Left lobe of liver (tissue), 2 donors: ENCODE data around the gene C10orf105. TPM values are rescaled to one million over a fixed set of nuclear protein-coding genes. Genes with fewer than 3 reads are reported as not detected.

Source experiments
- ATAC-seq: fragments of 200-7000 bp; cut with Tn5 transposase; one replicate; pipeline ENCODE4 v1.9.1; 2020; ENCODE audit warnings: mild to moderate bottlenecking, moderate library complexity
- DNase-seq: peaks from one replicate; pipeline ENCODE4 v3.0.0-alpha.2; 2020; ENCODE audit warnings: low spot score
- total RNA-seq: library from RNA; stranded (reverse); gene quantifications from one replicate; pipeline ENCODE4 v1.2.1, GENCODE V29; 2021
- donor health status: DM: no; HTN: no; CAD: no; lungs with moderate emphysema.
- donor health status: DM: no; HTN: yes; CAD: no.

Gene C10orf105
- total RNA-seq, 1 donor from 2014 or later, result not detected

GRCh38 chr10:71752391-71753090 lies 33.0 kb upstream of the C10orf105 start:
- ATAC-seq (no peak), DNase-seq (no peak)

- ATAC-seq, result no peak
- no peak for DNase-seq
These were observed 32.1 kb upstream of the C10orf105 start for GRCh38 chr10:71751515-71752224.

DNA sequence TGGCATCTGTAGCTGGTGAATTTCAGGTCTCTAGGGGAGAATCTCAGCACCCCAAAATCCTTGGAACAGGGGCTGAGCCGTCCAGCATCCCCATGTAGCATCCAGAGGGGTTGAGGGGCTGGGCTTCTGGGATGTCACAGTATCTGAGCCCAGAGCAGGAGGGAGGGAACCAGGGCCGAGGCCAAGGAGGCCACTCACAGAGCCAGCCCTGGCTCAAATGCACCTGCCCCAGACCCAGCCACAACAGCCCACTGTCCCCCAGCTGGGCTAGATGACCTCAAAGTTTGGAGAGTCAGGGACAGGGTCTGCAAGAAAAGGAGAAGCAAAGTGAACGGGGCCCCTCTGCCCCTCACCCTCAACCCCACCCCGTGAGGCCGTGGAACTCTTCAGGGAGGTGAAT lies 31.4 kb upstream of the C10orf105 start:
- ATAC-seq, result no peak
- no peak for DNase-seq

DNA sequence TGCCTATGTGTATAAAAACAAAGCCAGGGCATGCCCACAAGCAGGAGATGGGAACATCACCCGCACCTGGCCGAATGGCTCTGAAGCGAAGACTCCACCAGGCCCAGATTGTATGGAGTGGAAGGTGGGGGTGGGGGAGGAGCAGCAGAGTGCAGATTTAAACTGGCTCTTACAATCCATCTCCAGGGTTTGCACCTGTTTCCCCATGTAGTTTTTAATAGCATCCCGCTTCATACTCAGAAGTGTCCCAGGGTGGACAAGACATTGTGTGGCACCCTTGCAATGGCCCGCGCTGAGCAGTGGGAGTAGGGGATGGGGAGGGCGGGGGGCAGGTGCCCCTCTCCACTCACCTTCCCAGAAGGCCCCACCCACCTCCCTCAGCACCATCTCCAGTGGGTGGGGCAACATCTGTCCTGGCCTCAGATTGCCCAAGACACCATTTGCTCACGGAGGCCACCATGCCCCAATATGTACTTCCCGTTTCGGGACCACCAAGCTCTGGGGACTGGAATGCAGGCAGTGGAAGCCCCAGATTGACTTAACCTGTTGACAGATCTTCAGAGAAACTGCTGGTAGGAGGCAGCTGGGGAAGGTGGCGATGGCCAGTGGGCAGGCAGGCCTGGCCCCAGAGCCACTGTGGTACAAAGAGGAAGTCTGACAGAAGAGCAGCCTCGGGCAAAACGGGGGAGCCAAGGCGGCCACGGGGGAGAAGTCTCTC lies 30.7 kb upstream of the C10orf105 start:
- no peak for ATAC-seq
- DNase-seq, result no peak

- DNase-seq (no peak), ATAC-seq (no peak)
These were observed 29.8 kb upstream of the C10orf105 start for GRCh38 chr10:71749396-71749795.

DNA sequence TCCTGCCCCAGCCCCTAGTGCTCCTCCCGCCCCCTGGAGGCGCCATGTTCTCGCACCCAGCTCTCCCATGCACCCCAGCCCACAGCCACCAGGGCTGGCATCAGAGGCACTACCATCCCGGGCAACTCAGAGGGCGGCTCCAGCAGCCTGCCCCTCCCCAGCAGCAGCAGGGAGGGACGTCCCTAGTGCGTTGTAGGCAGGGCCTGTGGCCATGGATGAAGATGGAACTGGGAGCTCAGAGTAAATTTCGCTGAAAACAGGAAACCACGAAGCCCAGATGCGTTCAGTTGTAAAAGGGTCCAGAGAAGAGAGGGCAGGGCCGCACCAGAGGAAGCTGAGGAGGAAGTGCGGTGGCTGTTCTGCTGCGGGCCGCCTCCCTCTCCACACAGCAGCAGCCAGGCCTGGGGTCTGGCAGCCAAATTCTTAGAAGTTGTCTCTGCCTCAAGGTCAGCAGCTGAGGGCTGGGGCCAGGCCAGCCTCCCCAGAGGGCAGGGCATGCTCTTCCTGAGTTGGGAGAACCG lies 29.2 kb upstream of the C10orf105 start:
- peak; percentile 60 for ATAC-seq
- no peak for DNase-seq

DNA sequence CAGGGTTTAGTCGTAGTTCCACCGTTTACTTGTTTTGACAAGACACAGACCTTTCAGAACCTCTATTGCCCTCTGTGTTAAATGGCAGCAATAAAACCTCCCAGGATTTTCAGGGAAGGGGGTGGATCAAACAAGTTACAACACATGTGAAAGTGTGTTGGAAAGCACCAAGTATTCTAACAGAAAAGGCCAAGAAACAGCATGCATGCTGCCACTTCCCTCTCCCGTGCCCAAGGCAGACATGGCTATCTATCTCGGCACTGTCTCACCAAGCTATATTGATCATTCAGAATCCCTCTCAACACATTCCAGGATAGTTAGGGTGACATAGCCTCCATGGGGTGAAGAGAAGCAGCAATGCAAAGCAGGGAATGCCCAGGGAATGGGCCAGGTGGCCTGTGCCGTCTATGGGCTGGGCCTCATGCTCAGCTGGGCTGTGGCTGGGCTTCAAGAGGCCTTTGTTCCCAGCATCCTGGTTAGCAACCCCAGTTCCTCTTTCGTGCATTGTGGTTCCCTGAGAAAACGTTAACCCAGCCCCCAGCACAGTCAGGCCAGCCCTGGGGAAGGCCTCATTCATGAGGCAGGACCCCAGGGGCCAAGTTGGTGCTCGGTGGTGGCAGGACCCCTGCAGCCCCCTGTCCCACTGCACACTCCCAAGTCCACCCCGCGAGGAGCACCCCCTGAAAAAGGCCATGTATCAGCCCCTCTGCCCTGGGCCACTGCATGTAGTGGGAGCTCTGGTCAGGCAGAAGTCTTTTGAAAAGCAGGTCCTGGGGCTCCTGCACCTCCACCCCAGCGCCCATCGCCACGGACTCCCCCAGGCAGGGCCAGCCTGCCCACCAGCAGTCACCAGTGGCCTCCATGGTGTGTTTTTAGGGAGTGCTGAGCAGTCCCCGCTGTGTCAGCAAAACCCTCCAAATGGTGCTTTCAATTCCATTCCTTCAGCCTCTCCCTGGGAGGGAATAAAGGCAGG lies 28.3 kb upstream of the C10orf105 start:
- DNase-seq (no peak), ATAC-seq (peak; percentile 21)

DNA sequence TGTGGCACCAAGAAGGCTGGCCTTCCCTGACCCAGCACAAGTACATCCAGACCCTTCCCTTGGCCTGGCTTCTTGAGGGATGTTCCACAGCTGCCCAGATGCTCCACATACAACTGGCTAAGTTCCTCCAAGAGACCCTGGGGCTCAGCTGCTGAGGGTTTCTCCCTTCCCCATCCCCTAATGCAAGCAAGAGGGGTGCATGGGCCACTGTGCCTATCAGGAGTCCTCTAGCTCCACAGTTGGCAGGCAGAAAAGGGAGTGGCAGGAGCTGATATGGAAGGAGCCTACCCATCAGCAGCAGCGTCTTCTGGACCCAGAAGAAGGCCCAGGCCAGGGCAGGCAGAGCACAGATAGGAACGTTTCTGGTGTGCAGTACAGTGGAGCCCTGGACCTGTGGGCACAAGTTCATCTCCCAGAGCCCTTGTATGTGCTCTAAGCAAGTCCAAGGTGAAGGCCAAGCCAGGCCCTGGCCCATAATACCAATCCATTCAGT lies 27.5 kb upstream of the C10orf105 start:
- ATAC-seq (no peak), DNase-seq (no peak)

DNA sequence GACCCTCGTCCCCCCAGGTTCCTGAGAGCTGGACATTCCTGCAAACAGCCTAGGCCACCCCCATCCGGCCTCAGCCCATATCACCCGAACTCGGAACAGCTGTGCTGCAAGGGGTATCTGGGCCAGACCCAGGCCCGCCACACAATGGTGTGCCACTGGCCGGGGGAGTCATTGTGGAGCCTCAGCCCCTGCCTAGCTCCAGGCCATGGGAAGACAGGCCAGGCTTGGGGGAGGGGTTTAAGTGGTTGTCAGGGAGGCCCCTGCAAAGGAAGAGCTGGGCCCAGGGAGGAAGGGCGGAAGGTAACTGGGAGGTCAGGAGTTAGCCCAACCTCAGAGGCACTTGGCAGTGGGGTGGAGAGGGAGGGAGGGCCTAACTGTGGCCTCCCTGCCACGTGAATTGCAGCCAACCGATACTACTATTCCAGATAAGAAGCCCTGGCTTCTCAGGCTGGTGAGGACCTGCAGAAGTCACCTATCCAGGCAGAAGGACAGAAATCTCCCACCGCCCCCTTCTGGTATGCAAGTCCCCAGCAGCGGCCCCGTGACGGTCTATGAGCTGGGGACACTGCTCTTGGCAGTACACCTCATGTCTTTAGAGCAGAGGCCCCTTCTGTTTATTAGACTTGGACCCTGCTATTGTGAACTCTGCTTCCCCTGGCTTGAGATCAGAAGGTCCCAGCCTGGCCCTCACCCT lies 26.9 kb upstream of the C10orf105 start:
- no peak for DNase-seq
- peak; percentile 61 for ATAC-seq

DNA sequence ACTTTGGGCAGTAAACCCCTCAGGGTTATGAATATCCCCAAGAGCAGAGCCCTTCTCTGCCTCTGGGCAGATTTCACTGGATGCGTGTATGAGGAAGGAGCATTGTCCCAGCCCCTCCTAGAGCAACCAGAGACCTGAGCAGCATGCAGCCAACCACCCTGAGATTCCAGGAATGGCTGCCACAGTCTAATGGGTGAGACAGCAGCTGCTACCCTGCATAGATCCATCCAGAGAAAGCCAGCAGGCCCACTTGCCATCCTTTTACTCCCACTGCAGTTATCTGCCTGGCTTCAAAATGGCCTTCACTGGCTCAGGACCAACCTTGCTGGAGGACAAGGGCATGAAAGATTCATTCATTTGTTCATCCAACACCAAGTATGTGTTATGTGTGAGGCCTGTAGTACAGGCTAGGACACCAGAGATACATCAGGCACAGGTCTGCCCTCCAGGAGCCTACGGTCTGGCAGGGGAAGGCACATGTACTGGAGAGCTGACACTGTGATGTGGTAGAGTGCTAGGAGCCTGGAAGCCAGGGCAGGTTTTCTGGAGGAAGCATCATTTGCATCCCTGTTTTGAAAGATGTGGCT lies 26.2 kb upstream of the C10orf105 start:
- ATAC-seq, result no peak

GRCh38 chr10:71744897-71745663 lies 25.5 kb upstream of the C10orf105 start:
- ATAC-seq (no peak), DNase-seq (no peak)

More for the DNA sequence above, 26.2 kb upstream of the C10orf105 start:
- no peak for DNase-seq

- ATAC-seq, result no peak
- no peak for DNase-seq
These were observed 24.3 kb upstream of the C10orf105 start for GRCh38 chr10:71743866-71744265.

DNA sequence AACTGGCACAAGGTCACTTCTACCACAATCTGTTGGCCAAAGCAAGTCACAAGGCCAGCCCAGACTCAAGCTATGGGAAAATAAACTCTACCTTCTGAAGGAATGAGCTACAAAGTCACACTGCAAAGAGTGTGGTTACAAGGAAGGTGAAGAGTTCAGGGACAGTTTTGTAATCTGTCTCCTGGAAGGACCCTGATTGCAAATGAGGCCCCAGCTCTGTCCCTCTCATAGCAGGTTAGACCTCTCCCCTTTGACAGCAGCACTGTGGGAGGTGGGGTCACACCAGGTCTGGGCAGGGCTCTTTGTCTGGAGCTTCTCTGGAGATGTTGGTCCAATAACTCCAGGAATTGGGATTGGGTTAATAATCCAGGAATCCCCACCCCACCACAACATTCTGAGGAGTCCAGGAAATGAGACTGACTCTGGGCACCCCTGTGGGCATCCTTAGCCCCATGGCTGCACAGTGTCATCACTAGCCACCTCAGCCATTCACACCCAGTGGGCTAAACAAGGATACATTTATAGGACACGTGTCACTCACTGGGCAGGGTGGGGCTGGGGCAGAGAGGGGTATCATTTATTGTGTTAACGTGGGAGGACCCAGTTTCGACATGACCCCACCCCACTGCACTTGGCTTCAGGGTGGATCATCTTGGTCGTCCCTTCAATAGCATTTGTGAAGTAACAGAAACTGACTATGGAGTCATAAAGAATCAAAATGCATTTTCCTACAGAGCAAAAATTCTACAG lies 23.7 kb upstream of the C10orf105 start:
- DNase-seq (no peak), ATAC-seq (no peak)

GRCh38 chr10:71742301-71743088 lies 22.9 kb upstream of the C10orf105 start:
- DNase-seq, result no peak
- ATAC-seq, result no peak

DNA sequence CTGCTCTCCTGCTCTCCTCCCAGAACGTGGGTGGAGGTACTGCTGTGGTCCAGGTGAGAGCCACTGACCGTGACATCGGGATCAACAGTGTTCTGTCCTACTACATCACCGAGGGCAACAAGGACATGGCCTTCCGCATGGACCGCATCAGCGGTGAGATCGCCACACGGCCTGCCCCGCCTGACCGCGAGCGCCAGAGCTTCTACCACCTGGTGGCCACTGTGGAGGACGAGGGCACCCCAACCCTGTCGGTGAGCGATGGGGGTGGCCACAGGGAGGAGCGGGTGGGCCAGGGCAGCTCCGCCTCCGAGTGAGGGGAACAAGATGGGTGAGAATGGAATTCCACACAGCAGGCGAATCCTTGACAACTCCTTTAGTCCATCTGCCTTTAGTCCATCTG lies 22.1 kb upstream of the C10orf105 start:
- no peak for ATAC-seq
- DNase-seq, result no peak

DNA sequence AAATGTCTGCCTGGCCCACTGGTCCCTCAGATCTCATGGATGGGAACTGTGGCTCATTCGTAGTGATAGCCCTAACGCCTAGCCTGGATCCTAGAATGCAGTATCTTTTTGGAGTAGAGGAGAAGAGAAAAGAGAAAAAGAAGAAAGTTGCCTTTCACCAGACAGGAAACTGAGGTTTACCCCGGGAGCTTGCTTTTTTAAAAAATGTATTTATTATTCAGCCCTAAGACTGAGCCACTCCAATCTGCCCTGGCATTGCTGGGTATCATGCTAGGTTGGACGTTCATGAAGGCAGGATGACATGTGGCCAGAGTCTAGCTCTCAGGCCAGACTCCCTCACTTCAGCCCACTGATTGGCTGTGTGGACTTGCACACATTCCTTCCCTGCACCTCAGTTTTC lies 21.5 kb upstream of the C10orf105 start:
- DNase-seq (no peak), ATAC-seq (no peak)

- ATAC-seq (no peak), DNase-seq (no peak)
These were observed 20.6 kb upstream of the C10orf105 start for GRCh38 chr10:71740069-71740653.
